Right kidney (tissue), 1 donor: ENCODE results near the gene WDR26.
"Not testable (repeated sequence)": the region's sequence is repeated elsewhere in the genome, so short reads cannot be mapped to it uniquely, and the experiment has no call there.

Experiments
- DNase-seq: peaks from one replicate; pipeline ENCODE4 v3.0.0-alpha.2; 2016

WDR26 gene

DNA sequence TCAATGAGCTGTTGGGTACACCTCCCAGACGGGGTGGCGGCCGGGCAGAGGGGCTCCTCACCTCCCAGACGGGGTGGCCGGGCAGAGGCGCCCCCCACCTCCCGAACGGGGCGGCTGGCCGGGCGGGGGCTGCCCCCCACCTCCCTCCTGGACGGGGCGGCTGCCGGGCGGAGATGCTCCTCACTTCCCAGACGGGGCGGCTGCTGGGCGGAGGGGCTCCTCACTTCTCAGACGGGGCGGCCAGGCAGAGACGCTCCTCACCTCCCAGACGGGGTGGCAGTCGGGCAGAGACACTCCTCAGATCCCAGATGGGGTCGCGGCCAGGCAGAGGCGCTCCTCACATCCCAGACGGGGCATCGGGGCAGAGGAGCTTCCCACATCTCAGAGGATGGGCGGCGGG is 84.9 kb downstream of the WDR26 start:
- DNase-seq, result not testable (repeated sequence)

GRCh38 chr1:224348137-224348536 is 86.5 kb downstream of the WDR26 start:
- no peak for DNase-seq

GRCh38 chr1:224343679-224344078 is 90.9 kb downstream of the WDR26 start:
- DNase-seq, result no peak

GRCh38 chr1:224340453-224341384 is 93.9 kb downstream of the WDR26 start:
- DNase-seq, result peak; percentile 60

- DNase-seq, result peak; percentile 47
These were observed 95.1 kb downstream of the WDR26 start for GRCh38 chr1:224339442-224340033.

GRCh38 chr1:224338150-224338838 is 96.3 kb downstream of the WDR26 start:
- DNase-seq, result no peak
